Measurements from ENCODE around the gene CPED1.
"Not testable (repeated sequence)": the region's sequence is repeated elsewhere in the genome, so short reads cannot be mapped to it uniquely, and the experiment has no call there.

The CPED1 gene

DNA sequence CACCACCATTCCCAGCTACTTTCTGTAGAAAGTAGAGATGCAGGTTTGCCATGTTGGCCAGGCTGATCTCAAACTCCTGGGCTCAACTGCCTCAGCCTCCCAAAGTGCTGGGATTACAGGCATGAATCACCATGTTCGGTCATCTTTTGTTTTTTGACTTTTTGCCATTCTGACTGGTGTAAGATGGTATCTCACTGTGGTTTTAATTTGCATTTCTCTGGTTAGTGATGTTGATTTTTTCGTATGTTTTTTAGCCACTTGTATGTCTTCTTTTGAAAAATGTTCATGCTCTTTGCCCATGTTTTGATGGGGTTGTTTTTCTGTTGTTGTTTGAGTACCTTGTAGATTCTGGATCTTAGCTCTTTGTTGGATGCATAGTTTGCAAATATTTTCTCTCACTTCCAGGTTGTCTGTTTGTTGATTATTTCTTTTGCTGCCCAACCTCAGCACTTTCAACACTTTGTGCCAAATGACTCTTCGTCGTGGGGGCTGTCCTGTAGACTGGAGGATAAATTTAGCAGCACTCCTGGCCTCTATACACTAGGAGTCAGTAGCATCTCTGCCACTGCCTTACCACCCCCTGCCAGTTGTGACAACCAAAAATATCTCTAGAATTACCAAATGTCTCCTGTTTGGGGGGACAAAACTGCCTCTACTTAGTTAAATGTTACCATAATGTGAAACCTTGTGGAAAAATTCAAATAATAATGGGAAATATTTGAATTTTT is 6.5 kb upstream of the CPED1 start:
- H3K27me3 ChIP-seq (ENCODE audit: control insufficient read depth, insufficient read depth, low read length) = no peaks in the 10 kb centered on the region
- H3K79me2 ChIP-seq = no peaks in the 10 kb centered on the region
- no peak overlapping the region for H3K4me2 ChIP-seq (ENCODE audit: low read length)
- no peak overlapping the region for H3K27ac ChIP-seq
- TF ChIP-seq, protein P1, sequence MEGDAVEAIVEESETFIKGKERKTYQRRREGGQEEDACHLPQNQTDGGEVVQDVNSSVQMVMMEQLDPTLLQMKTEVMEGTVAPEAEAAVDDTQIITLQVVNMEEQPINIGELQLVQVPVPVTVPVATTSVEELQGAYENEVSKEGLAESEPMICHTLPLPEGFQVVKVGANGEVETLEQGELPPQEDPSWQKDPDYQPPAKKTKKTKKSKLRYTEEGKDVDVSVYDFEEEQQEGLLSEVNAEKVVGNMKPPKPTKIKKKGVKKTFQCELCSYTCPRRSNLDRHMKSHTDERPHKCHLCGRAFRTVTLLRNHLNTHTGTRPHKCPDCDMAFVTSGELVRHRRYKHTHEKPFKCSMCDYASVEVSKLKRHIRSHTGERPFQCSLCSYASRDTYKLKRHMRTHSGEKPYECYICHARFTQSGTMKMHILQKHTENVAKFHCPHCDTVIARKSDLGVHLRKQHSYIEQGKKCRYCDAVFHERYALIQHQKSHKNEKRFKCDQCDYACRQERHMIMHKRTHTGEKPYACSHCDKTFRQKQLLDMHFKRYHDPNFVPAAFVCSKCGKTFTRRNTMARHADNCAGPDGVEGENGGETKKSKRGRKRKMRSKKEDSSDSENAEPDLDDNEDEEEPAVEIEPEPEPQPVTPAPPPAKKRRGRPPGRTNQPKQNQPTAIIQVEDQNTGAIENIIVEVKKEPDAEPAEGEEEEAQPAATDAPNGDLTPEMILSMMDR (IDR thresholded peaks at IDR 0.05) = no peak
- no peak overlapping the region for H3K4me3 ChIP-seq (ENCODE audit: low read depth, low read length)
- H2AFZ ChIP-seq = no peak overlapping the region
- no peaks in the 10 kb centered on the region for H3K9me3 ChIP-seq (ENCODE audit: control insufficient read depth, low read length)
- H3K9ac ChIP-seq = no peak overlapping the region
- H3K36me3 ChIP-seq (ENCODE audit: control insufficient read depth, insufficient read depth, low read length) = no peaks in the 10 kb centered on the region
- no peaks in the 10 kb centered on the region for H3K4me1 ChIP-seq

DNA sequence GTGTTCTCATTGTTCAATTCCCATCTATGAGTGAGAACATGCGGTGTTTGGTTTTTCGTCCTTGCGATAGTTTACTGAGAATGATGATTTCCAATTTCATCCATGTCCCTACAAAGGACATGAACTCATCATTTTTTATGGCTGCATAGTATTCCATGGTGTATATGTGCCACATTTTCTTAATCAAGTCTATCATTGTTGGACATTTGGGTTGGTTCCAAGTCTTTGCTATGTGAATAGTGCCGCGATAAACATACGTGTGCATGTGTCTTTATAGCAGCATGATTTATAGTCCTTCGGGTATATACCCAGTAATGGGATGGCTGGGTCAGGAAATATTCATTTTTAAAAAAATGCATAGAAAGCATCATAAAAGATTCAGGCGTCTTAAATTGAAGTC is 4.9 kb upstream of the CPED1 start:
- not testable (repeated sequence) for H3K9me3 ChIP-seq (ENCODE audit: control insufficient read depth, low read length); H3K4me3 ChIP-seq (ENCODE audit: low read depth, low read length); H3K4me1 ChIP-seq; H3K27ac ChIP-seq; H2AFZ ChIP-seq; H3K4me2 ChIP-seq (ENCODE audit: low read length); H3K9ac ChIP-seq; H3K79me2 ChIP-seq; H3K36me3 ChIP-seq (ENCODE audit: control insufficient read depth, insufficient read depth, low read length); H3K27me3 ChIP-seq (ENCODE audit: control insufficient read depth, insufficient read depth, low read length)

DNA sequence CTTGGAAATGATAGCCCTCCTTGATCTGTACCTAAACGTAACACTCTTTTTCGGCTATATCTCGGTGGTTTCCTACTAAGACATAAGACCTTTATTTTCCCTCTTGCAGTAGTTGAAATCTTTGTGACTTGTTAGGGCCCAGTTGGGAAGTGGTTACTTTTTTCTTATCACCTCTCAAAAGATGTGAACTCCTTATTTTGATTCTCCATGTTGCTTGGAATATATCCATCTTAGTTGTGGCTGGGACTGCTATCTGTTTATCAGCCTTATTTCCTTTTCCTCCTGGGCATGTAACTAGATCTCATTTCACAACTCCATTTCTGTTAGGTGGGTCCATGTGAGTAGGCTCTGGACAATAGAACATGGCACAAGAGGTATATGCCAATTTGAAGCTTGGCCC is 4.1 kb upstream of the CPED1 start:
- Histone ChIP-seq H2AFZ (no peak overlapping the region), H3K4me2 (ENCODE audit: low read length) (no peak overlapping the region), H3K9me3 (ENCODE audit: control insufficient read depth, low read length) (no peaks in the 10 kb centered on the region), H3K27me3 (ENCODE audit: control insufficient read depth, insufficient read depth, low read length) (no peaks in the 10 kb centered on the region), H3K79me2 (no peaks in the 10 kb centered on the region), H3K4me3 (ENCODE audit: low read depth, low read length) (no peak overlapping the region), H3K27ac (no peak overlapping the region), H3K9ac (no peak overlapping the region), H3K36me3 (ENCODE audit: control insufficient read depth, insufficient read depth, low read length) (no peaks in the 10 kb centered on the region), H3K4me1 (no peaks in the 10 kb centered on the region)
- TF ChIP-seq, protein P1 (IDR thresholded peaks at IDR 0.05) = no peak

DNA sequence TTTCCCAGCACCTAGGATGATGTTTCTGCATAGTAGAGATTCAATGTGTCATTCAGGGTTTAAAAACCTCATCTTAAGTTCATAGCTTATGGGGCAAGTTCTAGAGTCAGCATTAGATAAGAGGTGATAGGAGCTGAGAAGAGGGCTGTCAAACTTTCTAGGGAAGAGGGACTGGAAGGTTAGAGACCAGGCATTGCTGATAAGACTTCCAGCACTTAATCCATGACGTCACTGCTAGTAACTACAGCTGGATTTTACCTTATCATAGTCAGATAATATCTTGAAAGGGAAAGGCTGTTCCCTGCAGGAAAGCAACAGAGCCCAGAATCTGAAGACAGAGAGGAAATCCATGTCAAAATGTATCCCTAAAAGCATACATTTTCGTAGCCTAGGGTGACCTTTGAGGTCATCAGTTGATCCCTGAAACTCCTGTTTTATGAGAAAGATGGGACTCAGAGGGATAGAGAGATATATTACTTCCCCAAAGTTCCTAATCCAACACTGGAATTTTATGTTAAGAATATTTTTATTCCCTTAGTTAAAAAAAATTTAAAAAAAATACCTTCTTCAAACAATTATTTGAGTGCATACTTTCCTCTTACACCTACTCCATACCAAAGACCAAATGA is 3.3 kb upstream of the CPED1 start:
- Histone ChIP-seq H3K4me2 (ENCODE audit: low read length) (no peak overlapping the region), H3K9me3 (ENCODE audit: control insufficient read depth, low read length) (no peaks in the 10 kb centered on the region), H3K27me3 (ENCODE audit: control insufficient read depth, insufficient read depth, low read length) (no peaks in the 10 kb centered on the region), H2AFZ (no peak overlapping the region), H3K27ac (no peak overlapping the region), H3K9ac (no peak overlapping the region), H3K4me3 (ENCODE audit: low read depth, low read length) (no peak overlapping the region), H3K4me1 (no peaks in the 10 kb centered on the region), H3K36me3 (ENCODE audit: control insufficient read depth, insufficient read depth, low read length) (no peaks in the 10 kb centered on the region), H3K79me2 (no peaks in the 10 kb centered on the region)
- TF ChIP-seq, protein P1 (IDR thresholded peaks at IDR 0.05) = no peak

DNA sequence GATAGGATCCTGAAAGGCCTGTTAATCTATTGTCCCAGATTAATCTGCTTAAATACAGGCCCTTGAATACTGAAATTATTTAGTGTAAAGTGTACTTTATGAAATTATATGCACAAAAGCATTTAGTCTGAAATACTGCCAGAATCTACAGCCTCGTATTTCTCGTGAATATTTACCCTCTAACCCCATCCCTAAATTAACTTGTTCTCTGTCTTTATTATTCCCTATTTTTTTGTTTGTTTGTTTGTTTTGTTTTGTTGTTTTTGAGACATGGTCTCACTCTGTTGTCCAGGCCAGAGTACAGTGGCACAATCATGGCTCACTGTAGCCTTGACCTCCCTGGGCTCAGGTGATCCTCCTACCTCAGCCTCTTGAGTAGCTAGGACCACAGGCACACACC is 2.7 kb upstream of the CPED1 start:
- no peaks in the 10 kb centered on the region for H3K4me1 ChIP-seq
- no peak overlapping the region for H3K27ac ChIP-seq
- TF ChIP-seq, protein P1 (IDR thresholded peaks at IDR 0.05) = no peak
- H3K9ac ChIP-seq = no peak overlapping the region
- no peaks in the 10 kb centered on the region for H3K79me2 ChIP-seq
- no peak overlapping the region for H3K4me3 ChIP-seq (ENCODE audit: low read depth, low read length)
- no peaks in the 10 kb centered on the region for H3K36me3 ChIP-seq (ENCODE audit: control insufficient read depth, insufficient read depth, low read length)
- H2AFZ ChIP-seq = no peak overlapping the region
- no peak overlapping the region for H3K4me2 ChIP-seq (ENCODE audit: low read length)
- no peaks in the 10 kb centered on the region for H3K9me3 ChIP-seq (ENCODE audit: control insufficient read depth, low read length)
- no peaks in the 10 kb centered on the region for H3K27me3 ChIP-seq (ENCODE audit: control insufficient read depth, insufficient read depth, low read length)
